Psoas muscle (tissue), 8 donors: Measurements from ENCODE around the gene EHD2. TPM values are rescaled to one million over a fixed set of nuclear protein-coding genes. Genes with fewer than 3 reads are reported as not detected.
"Not testable (repeated sequence)": the region's sequence is repeated elsewhere in the genome, so short reads cannot be mapped to it uniquely, and the experiment has no call there.

Source experiments
- ATAC-seq, 4 donors: fragments of 200-7000 bp; cut with Tn5 transposase; one replicate each; pipeline ENCODE4 v1.9.1; 2020; ENCODE audit warnings: moderate library complexity in 3 of 4, mild to moderate bottlenecking in 2 of 4
- DNase-seq, 2 donors: peaks; one replicate each; pipeline ENCODE4 v3.0.0-alpha.2; 2020
- H3K27ac ChIP-seq: fragments of 200-600 bp; one replicate; pipeline ENCODE4 v1.8.0; 2022
- H3K27me3 ChIP-seq, 3 donors: fragments of 200-600 bp in 1 of 3; one replicate each; pipeline versions ENCODE4 v1.6.1 to v1.8.0; 2013 to 2022; ENCODE audit warnings: low read length in 2 of 3, mild to moderate bottlenecking in 2 of 3, moderate library complexity in 1 of 3; ENCODE audit not compliant: insufficient read depth in 3 of 3
- H3K36me3 ChIP-seq, 2 donors: fragments of 200-600 bp in 1 of 2; one replicate each; pipeline versions ENCODE4 v1.6.1 to v1.8.0; 2013 to 2022; ENCODE audit warnings: low read depth in 1 of 2, mild to moderate bottlenecking in 1 of 2, moderate library complexity in 1 of 2; ENCODE audit not compliant: insufficient read depth in 1 of 2
- H3K4me1 ChIP-seq: fragments of 200-600 bp; one replicate; pipeline ENCODE4 v1.8.0; 2022
- H3K4me3 ChIP-seq: fragments of 200-600 bp; one replicate; pipeline ENCODE4 v1.8.0; 2022; ENCODE audit warnings: mild to moderate bottlenecking
- H3K9me3 ChIP-seq: fragments of 200-600 bp; one replicate; pipeline ENCODE4 v1.8.0; 2022
- CTCF ChIP-seq: fragments of 200-600 bp; IDR thresholded peaks from one replicate; pipeline ENCODE4 v1.8.0; 2022; ENCODE audit warnings: antibody characterized with exemption
- WGBS, 3 donors: extraction: QIAGEN DNeasy Blood & Tissue Kit; methylation state at CpG; one replicate each; pipeline versions ENCODE4 v1.1.6 to v1.1.7; 2013; 5-methylcytosine and 5-hydroxymethylcytosine counted together
- intact Hi-C, 2 donors: fragments of 100-400 bp; cut with DNase I; formaldehyde crosslinking; loops; one replicate each; pipeline versions ENCODE4 v1.11.0 to v1.14.2; 2022
- polyA plus RNA-seq, 3 donors: library from polyadenylated mRNA; stranded (reverse); fragments of 200-250 nt; gene quantifications; one replicate each; pipeline ENCODE4 v1.2.3, GENCODE V29; 2013
- total RNA-seq, 4 donors: library from RNA; stranded (reverse); fragmentation: NEBNext Ultra II Directional in 2 of 4; extraction: Animal tissue kit (Norgen Biotek cat#: 25700) in 2 of 4; gene quantifications; one replicate each; pipeline versions ENCODE4 v1.2.1 to v1.2.4, GENCODE V29; 2021 to 2023
- donor health status: healthy with polysubstance abuse.
- donor health status: DM: no; HTN: no; CAD: no; lungs with moderate emphysema.
- donor health status: Bipolar disorder and iron deficiency.
- donor health status: healthy.
- donor health status: DM: yes; HTN: yes; CAD: no.
- donor health status: DM: no; HTN: no; CAD: no.
- donor health status: DM: no; HTN: no; CAD: no.
- donor health status: DM: yes; HTN: yes; CAD: no.

Gene EHD2
- total and polyA plus RNA-seq, 7 donors = 14.7 to 46.3 (median 27.8) TPM

DNA sequence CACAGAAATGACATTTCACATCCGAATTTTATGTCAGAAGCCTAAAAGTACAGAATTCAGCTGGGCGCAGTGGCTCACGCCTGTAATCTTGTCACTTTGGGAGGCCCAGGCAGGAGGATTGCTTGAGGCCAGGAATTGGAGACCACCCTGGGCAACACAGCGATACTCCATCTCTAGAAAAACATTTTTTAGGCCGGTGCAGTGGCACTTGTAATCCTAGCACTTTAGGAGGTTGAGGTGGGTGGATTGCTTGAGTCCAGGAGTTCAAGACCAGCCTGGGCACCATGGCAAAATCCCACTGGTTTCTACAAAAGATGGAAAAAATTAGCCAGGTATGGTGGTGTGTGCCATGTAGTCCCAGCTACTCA, 47.4 kb downstream of the EHD2 start:
- H3K36me3 ChIP-seq = peaks cover 14 to 44% of the 10 kb centered on the region in 2 donors
- H3K27me3 ChIP-seq = no peaks in the 10 kb centered on the region
- no peak overlapping the region for H3K27ac ChIP-seq
- no peak for DNase-seq
- intact Hi-C loops = no loop called here
- H3K9me3 ChIP-seq = no peaks in the 10 kb centered on the region
- no peak for ATAC-seq
- TF ChIP-seq CTCF = no peak
- no peak overlapping the region for H3K4me3 ChIP-seq
- 76 to 90% (median 77%) methylated on average over 5 of the region's 5 CpGs for WGBS, 3 donors
- no peaks in the 10 kb centered on the region for H3K4me1 ChIP-seq

- WGBS, 3 donors = 57 to 86% (median 58%) methylated on average over 5 of the region's 5 CpGs
- H3K4me1 ChIP-seq = no peaks in the 10 kb centered on the region
- H3K9me3 ChIP-seq = no peaks in the 10 kb centered on the region
- no peaks in the 10 kb centered on the region for H3K27me3 ChIP-seq
- DNase-seq (no peak), ATAC-seq (no peak)
- intact Hi-C loops = no loop called here
- peaks cover 10 to 35% of the 10 kb centered on the region in 2 donors for H3K36me3 ChIP-seq
- H3K4me3 ChIP-seq = no peak overlapping the region
- no peak overlapping the region for H3K27ac ChIP-seq
- no peak for TF ChIP-seq CTCF
Observed at GRCh38 chr19:47761566-47761965, 48.3 kb downstream of the EHD2 start.

GRCh38 chr19:47762151-47762550, 48.9 kb downstream of the EHD2 start:
- Histone ChIP-seq H3K27me3 (no peaks in the 10 kb centered on the region), H3K4me3 (no peak overlapping the region), H3K27ac (no peak overlapping the region), H3K36me3 (peaks cover 6 to 29% of the 10 kb centered on the region in 2 donors), H3K4me1 (no peaks in the 10 kb centered on the region), H3K9me3 (no peaks in the 10 kb centered on the region)
- intact Hi-C loops = no loop called here
- WGBS, 3 donors = 51 to 86% (median 53%) methylated on average over 3 of the region's 3 CpGs
- ATAC-seq (no peak), DNase-seq (no peak)
- TF ChIP-seq CTCF = no peak

DNA sequence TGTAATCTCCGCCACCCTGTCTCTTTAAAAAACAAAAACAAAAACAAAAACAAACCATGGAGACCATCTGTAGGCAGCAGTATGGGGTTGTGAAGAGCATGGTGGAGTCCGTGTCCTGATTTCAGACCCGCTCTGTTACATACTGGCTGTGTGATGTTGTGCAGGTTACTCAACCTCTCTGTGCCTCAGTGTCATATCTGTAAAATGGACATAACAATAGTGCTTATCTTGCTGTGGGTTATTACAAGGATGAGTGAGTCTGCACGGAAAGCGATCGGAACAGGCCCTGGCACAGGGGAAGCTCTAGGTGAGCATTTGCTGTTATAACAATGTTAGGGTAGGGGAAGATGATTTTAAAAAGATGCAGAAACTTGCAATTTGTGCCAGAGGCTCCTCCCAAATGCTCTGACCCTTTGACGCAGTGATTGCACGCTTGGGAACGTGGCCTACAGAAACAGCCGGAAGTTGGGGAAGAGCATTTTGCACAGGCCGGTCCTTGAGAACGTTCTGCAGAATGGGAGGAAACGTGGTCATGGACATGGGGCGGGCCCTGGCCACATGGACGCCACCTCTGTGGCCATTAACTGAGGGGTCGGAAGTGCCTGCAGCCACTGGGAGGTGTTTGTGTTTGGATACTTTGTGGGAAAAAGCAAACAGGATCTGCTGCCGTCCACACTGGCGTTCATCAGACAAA, 49.5 kb downstream of the EHD2 start:
- Histone ChIP-seq H3K4me3 (no peak overlapping the region), H3K4me1 (no peaks in the 10 kb centered on the region), H3K9me3 (no peaks in the 10 kb centered on the region), H3K36me3 (peaks cover 4 to 23% of the 10 kb centered on the region in 2 donors), H3K27ac (no peak overlapping the region), H3K27me3 (no peaks in the 10 kb centered on the region)
- DNase-seq (peak in 1 of 2 donors; percentile 68), ATAC-seq (peak in 2 of 4 donors; percentile 29 to 31)
- no peak for TF ChIP-seq CTCF
- 63 to 68% (median 64%) methylated on average over 18 of the region's 18 CpGs for WGBS, 3 donors
- intact Hi-C loops = no loop called here

- H3K36me3 ChIP-seq, DNase-seq, H3K4me3 ChIP-seq, H3K27ac ChIP-seq, H3K27me3 ChIP-seq, H3K9me3 ChIP-seq, intact Hi-C loops, ATAC-seq, H3K4me1 ChIP-seq: not testable (repeated sequence)
- WGBS, 3 donors = 81 to 89% (median 86%) methylated on average over 3 of the region's 3 CpGs
Observed at GRCh38 chr19:47764705-47765104, 51.5 kb downstream of the EHD2 start.
